K562 (cell line): Measurements from ENCODE around the gene TKT. TPM values are rescaled to one million over a fixed set of nuclear protein-coding genes. Genes with fewer than 3 reads are reported as not detected.

ENCODE experiments used
- ARID2 ChIP-seq: fragments of 450-650 bp; IDR thresholded peaks from 2 replicates; pipeline ENCODE4 v1.6.1; 2017; ENCODE audit warnings: antibody characterized with exemption, mild to moderate bottlenecking
- BACH1 ChIP-seq: fragments of 200-800 bp; sonication (Bioruptor generic); IDR thresholded peaks from 2 replicates; pipeline ENCODE4 v1.6.1; 2016; ENCODE audit warnings: missing genetic modification characterization, missing compliant biosample characterization
- C11orf30 ChIP-seq: fragments of 450-650 bp; IDR thresholded peaks from 2 replicates; pipeline ENCODE4 v1.6.1; 2016; ENCODE audit warnings: low read depth, mild to moderate bottlenecking
- CC2D1A ChIP-seq: fragments of 450-650 bp; IDR thresholded peaks from 2 replicates; pipeline ENCODE4 v1.6.1; 2017; ENCODE audit warnings: mild to moderate bottlenecking
- FOSL1 ChIP-seq: fragments of 200-800 bp; sonication (Bioruptor generic); conservative IDR thresholded peaks from 2 replicates; pipeline ENCODE4 v1.6.1; 2016; ENCODE audit warnings: missing genetic modification characterization, missing compliant biosample characterization
- GTF2E2 ChIP-seq: fragments of 200-800 bp; sonication (Bioruptor generic); IDR thresholded peaks from 2 replicates; pipeline ENCODE4 v1.6.1; 2016; ENCODE audit warnings: missing genetic modification characterization, missing compliant biosample characterization
- HSF4 ChIP-seq: fragments of 250-450 bp; sonication (Bioruptor Pico); IDR thresholded peaks from 2 replicates; pipeline ENCODE4 v2.1.2; 2022; ENCODE audit warnings: mild to moderate bottlenecking, moderate library complexity, borderline replicate concordance
- NBN ChIP-seq: fragments of 450-650 bp; IDR thresholded peaks from 2 replicates; pipeline ENCODE4 v1.6.1; 2016; ENCODE audit warnings: low read depth, mild to moderate bottlenecking
- NEUROD1 ChIP-seq: fragments of 150-350 bp; IDR thresholded peaks from 2 replicates; pipeline ENCODE4 v1.6.1; 2014; ENCODE audit warnings: borderline replicate concordance, low read length, low read depth; ENCODE audit not compliant: partially characterized antibody
- NFIX ChIP-seq: fragments of 250-450 bp; sonication (Bioruptor Pico); IDR thresholded peaks from 2 replicates; pipeline ENCODE4 v1.4.0; 2020; ENCODE audit warnings: low read depth, mild to moderate bottlenecking, moderate library complexity
- NUFIP1 ChIP-seq: fragments of 450-650 bp; IDR thresholded peaks from 2 replicates; pipeline ENCODE4 v1.6.1; 2018; ENCODE audit not compliant: partially characterized antibody
- POLR2AphosphoS5 ChIP-seq: IDR thresholded peaks from 2 replicates; pipeline ENCODE4 v1.6.1; 2011; ENCODE audit warnings: mild to moderate bottlenecking, low read depth, low read length, moderate library complexity; ENCODE audit not compliant: control insufficient read depth, insufficient read depth
- RFX1 ChIP-seq: fragments of 450-650 bp; IDR thresholded peaks from 2 replicates; pipeline ENCODE4 v1.6.1; 2016; ENCODE audit warnings: mild to moderate bottlenecking, moderate library complexity
- TAF9B ChIP-seq: fragments of 450-650 bp; IDR thresholded peaks from 2 replicates; pipeline ENCODE4 v1.6.1; 2018; ENCODE audit warnings: mild to moderate bottlenecking; ENCODE audit not compliant: partially characterized antibody
- TCF3 ChIP-seq: sonication (generic); formaldehyde crosslinking; IDR thresholded peaks from 2 replicates; pipeline ENCODE4 v1.4.0; 2020; ENCODE audit warnings: mild to moderate bottlenecking, missing genetic modification reagents
- ZBTB8A ChIP-seq: fragments of 450-650 bp; IDR thresholded peaks from 2 replicates; pipeline ENCODE4 v1.6.1; 2018; ENCODE audit warnings: mild to moderate bottlenecking, moderate library complexity; ENCODE audit not compliant: partially characterized antibody
- ZNF408 ChIP-seq: fragments of 250-450 bp; sonication (Bioruptor Pico); IDR thresholded peaks from 2 replicates; pipeline ENCODE4 v1.4.0; 2020; ENCODE audit warnings: low read depth, mild to moderate bottlenecking, moderate library complexity
- polyA plus RNA-seq, 8 experiments: library from polyadenylated mRNA; depleted of rRNA in 4 of 8; stranded (reverse) in 5 of 8; unstranded in 3 of 8; fragments of >200 nt; fragmentation: Nextera tagmentation in 2 of 8; fragmentation: Illumina TruSeq in 1 of 8; extraction: Ambion mirVana in 2 of 8; extraction: Trizol in 1 of 8; gene quantifications; 2 replicates each; pipeline versions ENCODE4 v1.2.1 to v1.2.3, GENCODE V29; 2011 to 2014; ENCODE audit warnings: inconsistent platforms in 1 of 8, missing spikeins in 1 of 8
- total RNA-seq, 7 experiments: library from RNA; depleted of rRNA in 6 of 7; stranded (reverse); fragments of >200 nt in 6 of 7; fragmentation: Illumina TruSeq in 2 of 7; extraction: Trizol in 2 of 7; gene quantifications; 2 replicates each; pipeline versions ENCODE4 v1.2.1 to v1.2.3, GENCODE V29; 2011 to 2021; ENCODE audit warnings: low replicate concordance in 1 of 7
- TF ChIP-seq, protein P1 (sequence below): sonication (generic); formaldehyde crosslinking; IDR thresholded peaks from 2 replicates; pipeline ENCODE4 v1.8.1; 2022; ENCODE audit warnings: missing genetic modification reagents
- TF ChIP-seq, protein P2 (sequence below), 2 experiments: fragments of 450-650 bp in 1 of 2; sonication (generic) in 1 of 2; formaldehyde crosslinking; conservative IDR thresholded peaks; 2 replicates each; pipeline versions ENCODE4 v1.4.0 to v1.8.1; 2020 to 2022; ENCODE audit warnings: mild to moderate bottlenecking in 1 of 2, missing genetic modification reagents in 1 of 2
- TF ChIP-seq, protein P3 (sequence below): sonication (generic); formaldehyde crosslinking; IDR thresholded peaks from 2 replicates; pipeline ENCODE4 v1.9.0; 2022; ENCODE audit warnings: mild to moderate bottlenecking, missing genetic modification reagents
- TF ChIP-seq, protein P4 (sequence below): fragments of 250-450 bp; sonication (Bioruptor Pico); IDR thresholded peaks from 2 replicates; pipeline ENCODE4 v1.5.0; 2020; ENCODE audit warnings: mild to moderate bottlenecking
- TF ChIP-seq, protein P5 (sequence below): fragments of 250-450 bp; sonication (Bioruptor Pico); IDR thresholded peaks from 2 replicates; pipeline ENCODE4 v1.8.0; 2021; ENCODE audit warnings: moderate library complexity, mild to moderate bottlenecking, inconsistent platforms

The TKT gene
- total and polyA plus RNA-seq, 9 of the 15 experiments (the other 6 are each of a cell fraction or from before 2014, with no cell fraction given): 58.1 to 401 (median 187) TPM

DNA sequence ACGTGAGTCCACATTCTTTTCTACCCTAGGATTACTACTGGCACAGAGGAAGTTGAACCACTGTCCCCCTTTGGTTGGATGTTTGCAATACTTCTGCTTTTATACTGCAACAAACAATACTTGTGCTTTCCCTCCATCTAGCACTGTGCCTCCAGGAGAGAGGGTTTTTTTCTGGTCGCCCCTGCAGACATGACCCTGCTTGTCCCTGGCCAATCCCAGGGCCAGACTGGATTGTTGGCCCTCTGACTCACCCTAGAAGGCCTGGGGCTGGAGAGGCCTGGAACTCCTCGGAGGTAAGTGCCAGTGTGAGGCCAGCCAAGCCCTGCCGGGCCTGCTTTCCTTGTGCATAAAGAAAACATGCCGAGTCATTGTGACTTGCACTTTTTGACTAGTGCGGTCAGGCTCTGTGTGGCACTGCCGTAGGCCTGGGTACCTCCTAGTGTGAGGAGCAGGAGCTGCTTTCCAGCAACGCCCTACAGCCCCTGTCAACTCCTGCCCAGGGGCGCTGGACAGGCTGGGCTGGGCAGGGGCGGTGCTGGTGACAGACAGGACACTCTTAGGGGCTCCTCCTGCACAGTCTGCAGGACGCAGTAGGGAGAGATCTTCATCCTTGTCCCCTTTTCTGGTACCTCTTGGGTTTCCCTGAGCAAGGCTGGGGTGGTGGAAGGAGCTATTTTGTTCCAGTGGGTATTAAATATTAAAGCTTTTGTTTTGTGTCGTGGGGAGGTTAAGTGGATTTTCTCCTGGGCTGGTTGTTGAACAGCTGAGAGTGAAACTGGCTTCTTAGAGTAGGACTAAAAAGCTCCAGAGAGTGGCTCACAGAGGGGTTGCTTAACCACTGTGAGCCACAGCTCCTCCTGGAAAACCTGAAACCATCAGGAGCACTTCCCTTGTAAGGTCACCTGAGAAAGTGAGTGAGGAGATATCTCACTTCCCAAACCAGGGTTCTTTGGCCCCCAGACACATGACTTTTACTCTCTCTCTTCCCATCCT, 14.4 kb upstream of the TKT start (continued):
- TF ChIP-seq, protein P1, sequence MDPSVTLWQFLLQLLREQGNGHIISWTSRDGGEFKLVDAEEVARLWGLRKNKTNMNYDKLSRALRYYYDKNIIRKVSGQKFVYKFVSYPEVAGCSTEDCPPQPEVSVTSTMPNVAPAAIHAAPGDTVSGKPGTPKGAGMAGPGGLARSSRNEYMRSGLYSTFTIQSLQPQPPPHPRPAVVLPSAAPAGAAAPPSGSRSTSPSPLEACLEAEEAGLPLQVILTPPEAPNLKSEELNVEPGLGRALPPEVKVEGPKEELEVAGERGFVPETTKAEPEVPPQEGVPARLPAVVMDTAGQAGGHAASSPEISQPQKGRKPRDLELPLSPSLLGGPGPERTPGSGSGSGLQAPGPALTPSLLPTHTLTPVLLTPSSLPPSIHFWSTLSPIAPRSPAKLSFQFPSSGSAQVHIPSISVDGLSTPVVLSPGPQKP: no peak
- TF ChIP-seq POLR2AphosphoS5 (peak; percentile 47; the same call in 1 of the 2 replicates), NEUROD1 (no peak), ARID2 (no peak), GTF2E2 (tag) (0 out of 2 replicates have a peak, but pooled peaks have one; percentile 30), FOSL1 (tag) (peak; percentile 69), HSF4 (CRISPR knock-in tag) (no peak; the same call in 1 of the 2 replicates), NBN (peak; percentile 45; the same call in 1 of the 2 replicates), TAF9B (peak; percentile 62), CC2D1A (no peak), RFX1 (no peak), C11orf30 (peak; percentile 100), BACH1 (tag) (peak; percentile 98), ZNF408 (CRISPR knock-in tag) (no peak), TCF3 (CRISPR knock-in tag) (no peak), NUFIP1 (peak; percentile 29), NFIX (CRISPR knock-in tag) (no peak), ZBTB8A (no peak)
- TF ChIP-seq, protein P2, sequence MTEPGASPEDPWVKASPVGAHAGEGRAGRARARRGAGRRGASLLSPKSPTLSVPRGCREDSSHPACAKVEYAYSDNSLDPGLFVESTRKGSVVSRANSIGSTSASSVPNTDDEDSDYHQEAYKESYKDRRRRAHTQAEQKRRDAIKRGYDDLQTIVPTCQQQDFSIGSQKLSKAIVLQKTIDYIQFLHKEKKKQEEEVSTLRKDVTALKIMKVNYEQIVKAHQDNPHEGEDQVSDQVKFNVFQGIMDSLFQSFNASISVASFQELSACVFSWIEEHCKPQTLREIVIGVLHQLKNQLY (CRISPR knock-in tag; conservative IDR thresholded peaks at IDR 0.05): no peak
- TF ChIP-seq, protein P3, sequence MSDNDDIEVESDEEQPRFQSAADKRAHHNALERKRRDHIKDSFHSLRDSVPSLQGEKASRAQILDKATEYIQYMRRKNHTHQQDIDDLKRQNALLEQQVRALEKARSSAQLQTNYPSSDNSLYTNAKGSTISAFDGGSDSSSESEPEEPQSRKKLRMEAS (CRISPR knock-in tag): no peak
- TF ChIP-seq, protein P4, sequence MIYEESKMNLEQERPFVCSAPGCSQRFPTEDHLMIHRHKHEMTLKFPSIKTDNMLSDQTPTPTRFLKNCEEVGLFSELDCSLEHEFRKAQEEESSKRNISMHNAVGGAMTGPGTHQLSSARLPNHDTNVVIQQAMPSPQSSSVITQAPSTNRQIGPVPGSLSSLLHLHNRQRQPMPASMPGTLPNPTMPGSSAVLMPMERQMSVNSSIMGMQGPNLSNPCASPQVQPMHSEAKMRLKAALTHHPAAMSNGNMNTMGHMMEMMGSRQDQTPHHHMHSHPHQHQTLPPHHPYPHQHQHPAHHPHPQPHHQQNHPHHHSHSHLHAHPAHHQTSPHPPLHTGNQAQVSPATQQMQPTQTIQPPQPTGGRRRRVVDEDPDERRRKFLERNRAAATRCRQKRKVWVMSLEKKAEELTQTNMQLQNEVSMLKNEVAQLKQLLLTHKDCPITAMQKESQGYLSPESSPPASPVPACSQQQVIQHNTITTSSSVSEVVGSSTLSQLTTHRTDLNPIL (CRISPR knock-in tag): no peak
- TF ChIP-seq, protein P5, sequence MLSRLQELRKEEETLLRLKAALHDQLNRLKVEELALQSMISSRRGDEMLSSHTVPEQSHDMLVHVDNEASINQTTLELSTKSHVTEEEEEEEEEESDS (CRISPR knock-in tag): no peak
